Large intestine (tissue), 3 donors: Measurements from ENCODE around the gene SYMPK. TPM values are rescaled to one million over a fixed set of nuclear protein-coding genes. Genes with fewer than 3 reads are reported as not detected.
A peak's percentile ranks its signal among the peaks of the same experiment; 100 is the strongest.

Source experiments
- DNase-seq, 2 donors: peaks; one replicate each; pipeline versions ENCODE4 v3.0.0 to v3.0.0-alpha.2; 2013
- H3K27ac ChIP-seq: one replicate; pipeline ENCODE4 v1.5.1; 2013; ENCODE audit warnings: low read length
- H3K27me3 ChIP-seq: 2 replicates; pipeline ENCODE4 v1.6.1; 2013; ENCODE audit warnings: low read length; ENCODE audit not compliant: control insufficient read depth, insufficient read depth
- H3K36me3 ChIP-seq: 2 replicates; pipeline ENCODE4 v1.6.1; 2013; ENCODE audit warnings: low read length; ENCODE audit not compliant: control insufficient read depth, insufficient read depth
- H3K4me1 ChIP-seq: one replicate; pipeline ENCODE4 v1.6.1; 2013; ENCODE audit warnings: low read length; ENCODE audit not compliant: control insufficient read depth, insufficient read depth
- H3K4me3 ChIP-seq: one replicate; pipeline ENCODE4 v1.5.1; 2013; ENCODE audit warnings: low read length
- H3K9me3 ChIP-seq: one replicate; pipeline ENCODE4 v1.6.1; 2013; ENCODE audit warnings: mild to moderate bottlenecking, low read depth, low read length, moderate library complexity; ENCODE audit not compliant: control insufficient read depth
- WGBS: methylation state at CpG from one replicate; pipeline ENCODE4 v1.1.5; 2013; ENCODE audit warnings: low lambda C conversion rate; ENCODE audit not compliant: insufficient coverage; 5-methylcytosine and 5-hydroxymethylcytosine counted together
- polyA plus RNA-seq: library from polyadenylated mRNA; unstranded; fragments of 120-200 nt; gene quantifications from one replicate; pipeline ENCODE4 v1.2.1, GENCODE V29; 2013

Gene SYMPK
- polyA plus RNA-seq, 1 donor = 65.0 TPM

DNA sequence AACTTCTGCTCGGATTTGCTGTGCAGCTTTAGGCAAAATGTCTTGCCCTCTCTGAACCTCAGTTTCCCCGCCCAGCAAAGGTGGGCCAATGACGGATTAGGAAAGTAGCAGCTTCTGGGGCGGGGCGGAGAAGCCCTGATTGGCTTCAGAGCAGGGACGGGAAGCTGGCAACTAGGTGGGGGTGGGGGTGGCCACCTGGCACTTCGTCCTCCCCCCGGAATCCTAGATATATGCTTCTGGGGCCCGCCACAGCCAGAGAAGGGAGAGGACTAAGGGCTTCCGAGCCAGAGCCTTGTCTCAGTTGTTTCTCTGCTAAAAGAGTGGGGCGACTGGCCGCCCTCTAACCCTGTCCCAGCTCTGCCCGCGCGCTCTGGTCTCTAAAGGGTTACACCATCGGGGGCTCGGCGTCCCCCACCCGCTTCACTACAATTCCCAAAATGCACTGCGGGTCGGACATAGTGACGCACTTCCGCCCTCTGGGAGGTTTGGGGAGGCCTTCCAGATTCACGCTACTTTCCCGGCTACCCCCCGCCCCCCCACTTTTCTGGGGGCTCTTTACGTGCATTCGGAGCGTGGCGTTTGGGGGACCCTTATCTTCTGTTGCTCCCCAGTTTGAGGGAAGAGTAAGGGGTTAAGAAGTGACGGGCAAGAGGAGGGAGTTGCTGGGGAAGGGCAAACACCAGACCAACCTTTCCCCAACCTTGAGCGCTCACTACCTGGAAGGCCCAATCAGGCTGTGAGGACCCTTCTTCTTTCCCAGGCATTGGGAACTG lies 23.7 kb upstream of the SYMPK start:
- Histone ChIP-seq H3K9me3 (peaks cover 11% of the 10 kb centered on the region), H3K4me3 (peak overlapping the region; percentile 66), H3K36me3 (peaks cover 12% of the 10 kb centered on the region), H3K4me1 (peaks cover 32% of the 10 kb centered on the region), H3K27ac (peak overlapping the region; percentile 72), H3K27me3 (no peaks in the 10 kb centered on the region)
- no CpG with 5 or more reads among the region's 32 CpGs for WGBS
- peak; percentile 85 to 92 for DNase-seq

DNA sequence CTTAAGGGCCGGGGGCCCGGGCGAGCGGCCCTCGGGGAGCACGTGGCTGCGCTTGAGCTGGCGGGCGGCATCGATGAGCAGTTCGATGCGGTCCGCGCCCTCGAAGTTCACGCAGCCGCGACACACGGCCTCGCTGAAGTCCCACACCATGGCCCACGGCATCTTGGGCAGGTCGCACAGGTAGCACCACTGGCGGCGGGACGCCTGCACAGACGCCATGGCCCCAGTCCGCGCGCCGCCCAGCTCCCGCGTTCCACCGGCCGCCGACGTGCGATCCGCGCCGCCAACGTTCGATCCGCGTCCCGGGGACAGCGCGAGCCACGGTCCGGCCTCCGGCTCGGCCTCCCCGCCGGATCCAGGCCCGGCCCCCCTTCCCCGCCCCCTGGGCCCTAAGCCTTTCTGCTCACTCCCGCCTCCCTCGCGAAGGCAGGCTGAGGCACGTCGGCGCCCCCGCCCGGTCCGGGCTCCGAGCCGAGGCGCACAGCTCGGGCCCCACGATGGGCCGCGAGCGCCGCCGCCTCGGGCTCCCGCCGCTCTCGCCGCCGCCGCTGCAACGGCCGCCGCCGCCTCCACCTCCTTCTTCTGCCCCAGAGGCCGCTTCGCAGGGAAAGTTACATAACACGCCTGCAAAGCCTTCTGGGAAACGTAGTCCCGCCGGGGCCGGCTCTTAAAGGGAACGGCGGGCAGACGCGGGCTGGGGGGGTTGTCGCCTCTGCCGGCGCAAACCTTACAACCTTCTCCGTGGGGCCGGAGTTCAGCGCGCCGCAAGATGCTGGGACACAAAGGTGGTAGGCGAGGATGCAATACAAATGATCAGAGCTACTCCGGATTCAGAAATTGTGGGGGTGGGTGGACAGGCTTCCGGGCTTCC lies 22.8 kb upstream of the SYMPK start, which contains the start of gene IRF2BP1:
IRF2BP1 (minus strand) TSS at position 586 of the 871 bp plus-strand sequence; CDS start at position 219, 367 bp downstream.
- H3K4me3 ChIP-seq = peak within 1 kb of the TSS; percentile 66
- H3K9me3 ChIP-seq = peaks cover 11% of the 10 kb centered on the region
- WGBS = no CpG with 5 or more reads among the region's 107 CpGs
- H3K4me1 ChIP-seq = peaks cover 40% of the 10 kb centered on the region
- DNase-seq = peak; percentile 89 to 96
- H3K36me3 ChIP-seq = peaks cover 12% of the 10 kb centered on the region
- H3K27me3 ChIP-seq = no peaks in the 10 kb centered on the region
- peak within 1 kb of the TSS; percentile 72 for H3K27ac ChIP-seq

DNA sequence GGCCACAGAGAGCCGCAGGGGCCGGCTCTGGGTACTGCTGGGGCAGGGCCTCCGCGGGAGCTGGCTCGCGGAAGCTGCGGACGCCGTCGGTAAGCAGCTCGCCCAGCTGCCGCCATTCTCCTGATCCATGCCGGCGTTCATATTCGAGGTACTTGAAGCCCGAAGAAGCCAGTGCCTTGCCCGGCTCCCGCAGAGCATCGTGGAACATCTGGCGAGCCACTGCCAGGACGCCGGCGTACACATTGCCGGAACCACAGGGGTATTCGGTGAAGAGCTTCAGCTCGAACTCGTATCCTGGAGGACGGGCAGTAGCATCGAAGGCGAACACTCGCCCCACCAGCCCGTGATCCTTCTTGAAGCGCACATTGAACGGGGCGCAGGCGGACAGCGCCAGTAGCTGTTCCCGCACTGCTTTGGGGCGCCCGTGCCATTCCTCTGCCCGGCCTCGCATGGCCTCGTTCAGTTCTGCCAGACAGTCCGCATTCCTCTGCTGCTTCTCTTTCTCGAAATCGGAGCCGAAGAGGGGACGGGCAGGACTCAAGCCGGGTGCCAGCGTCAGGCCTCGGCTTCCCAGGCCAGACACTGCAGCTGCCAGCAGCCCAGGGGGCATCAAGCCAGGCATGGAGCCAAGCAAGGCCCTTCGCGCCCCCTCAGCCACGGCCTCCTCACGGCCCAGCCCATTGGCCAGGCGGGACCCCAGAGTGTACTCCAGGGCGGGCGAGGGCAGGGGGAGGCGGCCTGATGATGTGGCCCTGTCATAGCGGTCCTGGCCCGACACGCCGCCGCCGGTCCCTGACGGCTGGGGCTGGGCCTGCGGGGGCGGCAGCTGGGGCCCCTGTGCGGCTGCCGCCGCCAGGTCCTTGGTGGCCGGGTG lies 22.0 kb upstream of the SYMPK start:
- DNase-seq = no peak

DNA sequence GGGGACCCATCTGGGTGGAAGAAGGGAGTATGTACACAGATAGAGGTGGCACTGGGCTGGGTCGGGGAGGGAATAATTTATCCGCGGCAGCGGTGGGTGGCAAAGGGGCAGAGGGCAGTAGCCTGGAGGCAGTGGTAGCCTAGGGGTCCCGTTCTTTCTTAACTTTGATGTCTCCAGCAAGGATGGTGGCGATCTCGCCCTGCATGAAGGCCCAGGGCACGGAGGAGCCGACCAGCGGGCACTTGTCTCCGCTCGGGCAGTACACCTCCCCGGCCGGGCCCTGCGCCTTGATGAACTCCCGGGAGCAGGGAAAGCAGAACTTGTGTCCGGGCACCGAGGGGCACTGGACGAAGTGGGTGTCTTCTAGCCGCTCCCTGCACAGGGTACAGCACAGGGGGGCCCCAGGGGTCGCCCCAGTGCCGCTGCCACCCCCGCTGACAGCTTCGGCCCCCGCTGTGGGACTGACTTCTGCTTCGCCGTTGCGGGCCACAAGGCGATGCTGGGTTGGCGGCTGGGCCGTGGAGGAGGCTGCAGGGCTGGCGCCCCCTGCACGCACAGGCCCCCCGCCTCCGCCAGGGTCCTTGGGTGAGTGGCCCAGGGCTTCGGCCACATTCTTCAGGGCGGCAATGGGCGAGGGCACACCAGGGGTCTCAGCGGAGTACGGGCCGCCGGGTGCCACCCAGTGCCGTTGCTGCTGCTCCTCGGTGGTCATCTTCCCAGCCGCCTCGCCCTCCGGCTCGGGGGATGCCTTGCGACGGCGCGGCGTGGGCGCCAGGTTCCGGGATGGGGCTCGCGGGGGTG lies 21.1 kb upstream of the SYMPK start:
- no peak overlapping the region for H3K27ac ChIP-seq
- H3K36me3 ChIP-seq = peaks cover 11% of the 10 kb centered on the region
- no peak for DNase-seq
- peaks cover 48% of the 10 kb centered on the region for H3K4me1 ChIP-seq
- H3K4me3 ChIP-seq = peak overlapping the region; percentile 32
- WGBS = no CpG with 5 or more reads among the region's 57 CpGs
- H3K27me3 ChIP-seq = no peaks in the 10 kb centered on the region
- H3K9me3 ChIP-seq = peaks cover 11% of the 10 kb centered on the region

More for the DNA sequence above, 22.0 kb upstream of the SYMPK start:
- peaks cover 47% of the 10 kb centered on the region for H3K4me1 ChIP-seq
- H3K36me3 ChIP-seq = peaks cover 12% of the 10 kb centered on the region
- no CpG with 5 or more reads among the region's 72 CpGs for WGBS
- H3K27ac ChIP-seq = peak overlapping the region; percentile 39
- no peaks in the 10 kb centered on the region for H3K27me3 ChIP-seq
- H3K9me3 ChIP-seq = peaks cover 11% of the 10 kb centered on the region
- peak overlapping the region; percentile 66 for H3K4me3 ChIP-seq

DNA sequence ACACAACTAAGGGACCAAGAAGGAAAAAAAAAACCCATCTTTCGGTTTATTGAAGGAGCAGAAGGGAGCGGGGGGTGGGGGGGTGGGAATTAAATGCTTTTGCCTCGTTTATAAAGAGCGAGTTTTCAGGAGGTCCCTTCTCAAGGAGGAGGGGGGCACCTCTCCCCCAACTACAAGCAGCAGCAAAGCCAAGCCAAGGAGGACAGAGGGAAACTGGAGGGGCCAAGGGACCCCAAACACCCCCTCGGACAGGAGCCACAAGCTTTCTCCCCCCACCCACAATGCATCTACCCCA lies 20.6 kb upstream of the SYMPK start:
- H3K27me3 ChIP-seq = no peaks in the 10 kb centered on the region
- H3K9me3 ChIP-seq = peaks cover 11% of the 10 kb centered on the region
- no peak overlapping the region for H3K27ac ChIP-seq
- WGBS = no CpG with 5 or more reads among the region's 5 CpGs
- DNase-seq = no peak
- peak overlapping the region; percentile 32 for H3K4me3 ChIP-seq
- H3K4me1 ChIP-seq = peaks cover 51% of the 10 kb centered on the region
- H3K36me3 ChIP-seq = peaks cover 11% of the 10 kb centered on the region

DNA sequence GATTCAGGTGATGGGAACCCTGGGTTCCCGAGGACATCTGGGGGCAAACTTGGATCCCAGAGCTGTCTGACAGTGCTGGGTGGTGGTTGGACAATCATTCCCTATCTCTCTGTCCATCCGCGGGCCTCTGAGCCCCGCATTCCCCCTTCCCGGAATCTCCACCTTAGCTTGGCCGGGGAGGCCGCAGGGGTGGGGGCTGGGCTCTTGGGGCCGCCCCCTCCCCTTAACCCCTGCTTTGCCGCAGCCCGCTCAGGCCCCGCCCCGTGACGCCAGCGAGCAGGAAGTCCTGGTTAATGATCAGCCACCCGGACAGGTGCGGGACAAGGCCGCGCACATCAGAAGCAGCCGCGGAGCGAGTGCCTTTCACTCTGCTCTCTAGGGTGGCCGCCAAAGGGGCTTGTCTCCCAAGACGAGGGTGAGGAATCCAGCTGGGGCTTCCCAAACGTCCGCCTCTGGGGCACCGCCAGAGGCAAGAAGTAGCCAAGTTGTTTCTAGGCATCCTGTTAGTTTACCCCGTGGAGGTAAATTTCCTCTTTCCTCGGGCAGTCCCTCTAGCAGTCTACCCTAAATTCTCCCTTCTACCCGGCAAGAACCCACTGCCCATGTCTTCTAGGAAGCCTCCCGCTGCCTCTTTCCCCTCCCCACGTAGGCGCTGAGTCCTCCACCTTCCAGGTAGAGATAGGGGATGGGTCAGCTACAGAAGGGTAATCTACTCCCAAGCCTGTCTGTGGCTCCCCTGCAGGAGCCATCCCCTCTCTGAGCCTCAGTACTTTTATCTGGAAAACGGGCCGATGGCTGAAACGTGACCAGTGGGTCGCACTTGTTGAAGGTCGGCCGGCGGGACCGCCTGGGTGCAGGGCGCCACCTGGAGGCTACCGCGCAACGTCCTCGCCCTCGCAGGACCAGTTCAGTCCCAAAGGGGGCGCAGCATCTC lies 20.0 kb upstream of the SYMPK start:
- peak overlapping the region; percentile 84 for H3K27ac ChIP-seq
- peak overlapping the region; percentile 39 for H3K4me3 ChIP-seq
- H3K36me3 ChIP-seq = peaks cover 11% of the 10 kb centered on the region
- peak; percentile 93 to 97 for DNase-seq
- H3K9me3 ChIP-seq = peaks cover 11% of the 10 kb centered on the region
- WGBS = 20% methylated on average over 1 of the region's 47 CpGs
- H3K27me3 ChIP-seq = no peaks in the 10 kb centered on the region
- H3K4me1 ChIP-seq = peaks cover 58% of the 10 kb centered on the region

DNA sequence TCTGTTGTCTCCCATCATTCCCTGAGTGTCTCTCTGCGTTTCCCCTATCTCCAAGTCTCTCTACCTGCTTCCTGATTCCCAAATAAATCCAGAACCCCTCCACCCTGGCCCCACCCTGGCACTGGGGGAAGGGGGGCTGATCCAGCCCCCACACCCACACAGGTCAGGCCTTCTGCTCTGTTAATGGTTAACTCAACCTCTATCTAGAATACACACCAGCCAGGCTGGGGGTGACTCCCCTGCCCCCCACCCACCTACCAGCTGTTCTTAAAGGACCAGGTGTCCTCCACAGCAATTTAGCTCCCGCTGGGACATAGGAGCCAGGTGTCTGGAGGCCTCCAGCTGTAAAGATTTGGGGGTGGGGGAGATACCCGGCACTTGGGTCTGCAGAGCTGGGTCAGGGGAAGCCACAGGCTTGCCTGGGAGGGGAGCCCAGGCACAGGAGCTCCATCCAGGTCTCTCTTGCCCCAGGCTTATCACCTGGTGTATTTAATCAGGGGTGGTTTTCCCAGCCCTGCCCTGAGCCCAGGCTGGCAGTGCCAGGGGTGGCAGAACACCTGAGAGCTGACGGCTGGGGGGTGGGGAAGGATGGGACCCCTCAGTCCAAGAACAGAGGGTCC lies 19.1 kb upstream of the SYMPK start:
- H3K4me3 ChIP-seq = peak overlapping the region; percentile 39
- peaks cover 11% of the 10 kb centered on the region for H3K9me3 ChIP-seq
- DNase-seq = peak; percentile 82 to 96
- peak overlapping the region; percentile 84 for H3K27ac ChIP-seq
- peaks cover 11% of the 10 kb centered on the region for H3K36me3 ChIP-seq
- H3K4me1 ChIP-seq = peaks cover 62% of the 10 kb centered on the region
- WGBS = no CpG with 5 or more reads among the region's 4 CpGs
- no peaks in the 10 kb centered on the region for H3K27me3 ChIP-seq

DNA sequence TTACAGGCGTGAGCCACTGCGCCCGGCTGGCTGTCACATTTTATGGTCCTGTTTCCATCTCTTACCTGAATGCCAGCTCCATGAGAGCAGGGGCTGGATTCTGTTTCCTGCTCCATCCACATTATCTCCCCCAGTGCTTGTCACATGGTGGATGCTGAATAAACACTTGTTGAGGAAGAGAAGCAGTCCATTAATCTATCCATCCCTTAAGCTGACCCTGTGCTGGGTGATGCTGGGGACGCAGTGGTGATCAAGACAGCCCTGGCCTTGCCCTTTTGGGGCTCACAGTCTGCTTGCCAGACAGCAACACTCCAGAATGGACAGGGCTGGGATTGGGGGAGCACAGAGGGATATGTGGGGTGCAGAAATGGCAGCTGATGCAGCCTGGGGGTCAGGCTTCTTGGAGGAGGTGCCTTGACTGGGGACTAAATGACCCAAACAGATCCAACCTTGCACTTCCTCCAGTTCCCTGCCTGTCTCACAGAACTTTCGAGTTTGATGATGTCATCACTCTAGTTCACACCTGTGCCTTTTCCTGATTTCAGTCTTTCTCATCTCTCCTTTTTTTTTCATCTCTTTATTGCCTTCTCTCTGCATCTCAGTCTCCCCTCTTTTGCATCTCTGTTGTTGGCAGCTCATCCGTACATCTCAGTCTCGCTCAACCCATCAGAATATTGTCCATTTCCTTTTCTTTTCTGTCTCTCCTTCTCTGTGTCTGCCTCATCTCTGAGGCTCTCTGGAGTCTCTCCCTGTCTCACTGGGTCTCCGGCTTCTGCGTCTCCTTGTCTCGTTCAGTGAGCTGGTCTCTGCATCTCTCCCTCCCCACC lies 18.3 kb upstream of the SYMPK start:
- WGBS = 17% methylated on average over 2 of the region's 10 CpGs
- peaks cover 69% of the 10 kb centered on the region for H3K4me1 ChIP-seq
- H3K9me3 ChIP-seq = peaks cover 11% of the 10 kb centered on the region
- DNase-seq = peak in 1 of 2 donors; percentile 79
- H3K36me3 ChIP-seq = peaks cover 11% of the 10 kb centered on the region
- H3K27ac ChIP-seq = peak overlapping the region; percentile 84
- peak overlapping the region; percentile 39 for H3K4me3 ChIP-seq
- no peaks in the 10 kb centered on the region for H3K27me3 ChIP-seq
